Endodermal cell (in vitro differentiated cells): Measurements from ENCODE around the gene MAN2A2. TPM values are rescaled to one million over a fixed set of nuclear protein-coding genes. Genes with fewer than 3 reads are reported as not detected.

ENCODE experiments used
- DNase-seq: peaks from one replicate; pipeline ENCODE4 v3.0.0-alpha.2; 2017
- H3K27ac ChIP-seq: 2 replicates; pipeline ENCODE4 v1.5.1; 2013; ENCODE audit warnings: mild to moderate bottlenecking, low read depth, low read length, moderate library complexity
- H3K27me3 ChIP-seq: 2 replicates; pipeline ENCODE4 v1.6.1; 2013; ENCODE audit warnings: mild to moderate bottlenecking, low read length, moderate library complexity; ENCODE audit not compliant: insufficient read depth, control insufficient read depth, poor library complexity, severe bottlenecking
- H3K36me3 ChIP-seq: 2 replicates; pipeline ENCODE4 v1.7.0; 2013; ENCODE audit warnings: mild to moderate bottlenecking, low read length, moderate library complexity; ENCODE audit not compliant: control insufficient read depth, insufficient read depth
- H3K4me1 ChIP-seq: one replicate; pipeline ENCODE4 v1.7.0; 2013; ENCODE audit warnings: low read length; ENCODE audit not compliant: control insufficient read depth, insufficient read depth
- H3K4me3 ChIP-seq: 2 replicates; pipeline ENCODE4 v1.5.1; 2013; ENCODE audit warnings: mild to moderate bottlenecking, low read length, moderate library complexity
- H3K9ac ChIP-seq: 2 replicates; pipeline ENCODE4 v1.6.1; 2013; ENCODE audit warnings: mild to moderate bottlenecking, low read length, moderate library complexity; ENCODE audit not compliant: poor library complexity, severe bottlenecking; ENCODE audit errors: extremely low read depth
- H3K9me3 ChIP-seq: 2 replicates; pipeline ENCODE4 v1.6.1; 2013; ENCODE audit warnings: mild to moderate bottlenecking, low read length, moderate library complexity; ENCODE audit not compliant: control insufficient read depth
- H3K27ac Mint-ChIP-seq: 2 replicates; pipeline ENCODE4 v1.8.0; 2020; ENCODE audit warnings: mixed read lengths
- H3K27me3 Mint-ChIP-seq: 2 replicates; pipeline ENCODE4 v1.8.0; 2021; ENCODE audit warnings: mild to moderate bottlenecking, mixed read lengths; ENCODE audit not compliant: insufficient read depth
- H3K36me3 Mint-ChIP-seq: 2 replicates; pipeline ENCODE4 v1.8.0; 2020; ENCODE audit warnings: low read depth, mixed read lengths
- H3K4me1 Mint-ChIP-seq: 2 replicates; pipeline ENCODE4 v1.8.0; 2020; ENCODE audit warnings: mixed read lengths
- H3K4me3 Mint-ChIP-seq: 2 replicates; pipeline ENCODE4 v1.8.0; 2020; ENCODE audit warnings: mild to moderate bottlenecking, moderate library complexity, mixed read lengths
- H3K9me3 Mint-ChIP-seq: 2 replicates; pipeline ENCODE4 v1.8.0; 2020; ENCODE audit warnings: mild to moderate bottlenecking, mixed read lengths
- CTCF ChIP-seq: fragments of 200-600 bp; sonication (generic); conservative IDR thresholded peaks from 2 replicates; pipeline ENCODE4 v1.5.0; 2021; ENCODE audit warnings: antibody characterized with exemption, mild to moderate bottlenecking
- WGBS, 2 experiments: methylation state at CpG; one replicate each; pipeline versions ENCODE4 v1.1.5 to v1.1.7; 2013; ENCODE audit warnings: missing lambda C conversion rate in 2 of 2, mixed read lengths in 1 of 2; ENCODE audit not compliant: insufficient coverage in 1 of 2, insufficient read length in 1 of 2; 5-methylcytosine and 5-hydroxymethylcytosine counted together
- total RNA-seq, 2 donors: library from RNA; stranded (reverse); fragmentation: NEBNext Ultra II Directional in 1 of 2; extraction: Animal tissue kit (Norgen Biotek cat#: 25700) in 1 of 2; gene quantifications; 2 replicates in 1 of 2; 3 replicates in 1 of 2; pipeline ENCODE4 v1.2.1, GENCODE V29; 2021

MAN2A2 gene
- total RNA-seq, 2 donors from 2014 or later: 41.0 to 62.9 TPM

GRCh38 chr15:90892023-90892422 is 11.1 kb upstream of the MAN2A2 start:
- Histone ChIP-seq H3K9ac (no peak overlapping the region), H3K27me3 (no peaks in the 10 kb centered on the region), H3K4me3 (no peak overlapping the region), H3K9me3 (no peaks in the 10 kb centered on the region), H3K4me1 (no peaks in the 10 kb centered on the region), H3K27ac (no peak overlapping the region), H3K36me3 (peaks cover 12% of the 10 kb centered on the region)
- no peaks in the 10 kb centered on the region for H3K4me1 Mint-ChIP-seq
- no peak overlapping the region for H3K4me3 Mint-ChIP-seq
- H3K27me3 Mint-ChIP-seq: no peaks in the 10 kb centered on the region
- peaks cover 44% of the 10 kb centered on the region for H3K36me3 Mint-ChIP-seq
- no peak for TF ChIP-seq CTCF
- DNase-seq: no peak
- H3K9me3 Mint-ChIP-seq: no peaks in the 10 kb centered on the region
- WGBS, 2 experiments: 85 to 100% methylated on average over 2 to 11 of the region's 11 CpGs
- no peak overlapping the region for H3K27ac Mint-ChIP-seq

- no peak overlapping the region for H3K27ac Mint-ChIP-seq
- no peaks in the 10 kb centered on the region for H3K9me3 Mint-ChIP-seq
- no peaks in the 10 kb centered on the region for H3K27me3 Mint-ChIP-seq
- no peak overlapping the region for H3K4me3 Mint-ChIP-seq
- DNase-seq: no peak
- Histone ChIP-seq H3K4me3 (no peak overlapping the region), H3K27ac (no peak overlapping the region), H3K9ac (no peak overlapping the region), H3K9me3 (no peaks in the 10 kb centered on the region), H3K4me1 (no peaks in the 10 kb centered on the region), H3K36me3 (peaks cover 12% of the 10 kb centered on the region), H3K27me3 (no peaks in the 10 kb centered on the region)
- WGBS, 2 experiments: 95 to 98% methylated on average over 20 to 29 of the region's 29 CpGs
- peaks cover 40% of the 10 kb centered on the region for H3K36me3 Mint-ChIP-seq
- TF ChIP-seq CTCF: no peak
- no peaks in the 10 kb centered on the region for H3K4me1 Mint-ChIP-seq
Observed at GRCh38 chr15:90892498-90893174, 10.5 kb upstream of the MAN2A2 start.

- Histone ChIP-seq H3K4me3 (no peak overlapping the region), H3K4me1 (no peaks in the 10 kb centered on the region), H3K9me3 (no peaks in the 10 kb centered on the region), H3K27ac (no peak overlapping the region), H3K27me3 (no peaks in the 10 kb centered on the region), H3K36me3 (peaks cover 12% of the 10 kb centered on the region), H3K9ac (no peak overlapping the region)
- Mint-ChIP-seq H3K4me3 (no peak overlapping the region), H3K27me3 (no peaks in the 10 kb centered on the region), H3K9me3 (no peaks in the 10 kb centered on the region), H3K4me1 (no peaks in the 10 kb centered on the region), H3K36me3 (peaks cover 37% of the 10 kb centered on the region), H3K27ac (no peak overlapping the region)
- no peak for TF ChIP-seq CTCF
- WGBS, 2 experiments: 93 to 94% methylated on average over 29 to 33 of the region's 33 CpGs
- no peak for DNase-seq
Observed at GRCh38 chr15:90893175-90894090, 9.7 kb upstream of the MAN2A2 start.
